Measurements from ENCODE around the gene HOXA4. TPM values are rescaled to one million over a fixed set of nuclear protein-coding genes. Genes with fewer than 3 reads are reported as not detected.

The HOXA4 gene
- polyA plus RNA-seq, 1 donor (not counting 4 experiments of a cell fraction or from before 2014, with no cell fraction given): 1.5 TPM

GRCh38 chr7:27113991-27114769 is 16.4 kb downstream of the HOXA4 start:
- Histone ChIP-seq H3K4me2 (ENCODE audit: control insufficient read depth, extremely low read depth, insufficient read depth, low read depth, low read length) (peak overlapping the region; percentile 96), H3K27me3 (ENCODE audit: control insufficient read depth, extremely low read depth, insufficient read depth, low read length) (no peaks in the 10 kb centered on the region), H3K4me1 (ENCODE audit: control insufficient read depth, extremely low read depth, insufficient read depth, low read length) (peaks cover 31% of the 10 kb centered on the region), H3K9ac (ENCODE audit: control insufficient read depth, extremely low read depth, insufficient read depth, low read length) (peak overlapping the region; percentile 82), H3K4me3 (ENCODE audit: control insufficient read depth in 2 of 3, extremely low read depth in 1 of 3, insufficient read depth in 2 of 3, low read depth in 1 of 3, low read length in 3 of 3) (peak overlapping the region; percentile 45 to 70 (median 69)), H4K20me1 (ENCODE audit: control insufficient read depth, extremely low read depth, insufficient read depth, low read length) (no peaks in the 10 kb centered on the region), H3K9me1 (ENCODE audit: control insufficient read depth, extremely low read depth, insufficient read depth, low read length) (no peaks in the 10 kb centered on the region), H3K36me3 (ENCODE audit: control insufficient read depth in 2 of 2, extremely low read depth in 1 of 2, insufficient read depth in 2 of 2, low read length in 2 of 2) (peaks cover 2 to 5% of the 10 kb centered on the region in 2 experiments), H2AFZ (ENCODE audit: control insufficient read depth, low read length) (peak overlapping the region; percentile 8), H3K79me2 (ENCODE audit: control insufficient read depth, insufficient read depth, low read length) (peaks cover 37% of the 10 kb centered on the region), H3K27ac (ENCODE audit: control insufficient read depth, insufficient read depth, low read length) (peak overlapping the region; percentile 87), H3K9me3 (ENCODE audit: control insufficient read depth, low read depth, low read length) (no peaks in the 10 kb centered on the region)
- DNase-seq (ENCODE audit: low read depth, low spot score): no peak
- no peak for TF ChIP-seq CTCF (optimal IDR thresholded peaks at IDR 0.05 in 1 of 3, IDR thresholded peaks at IDR 0.05 in 1 of 3, conservative IDR thresholded peaks at IDR 0.05 in 1 of 3; ENCODE audit: extremely low read depth in 1 of 3, insufficient read depth in 2 of 3, low read length in 3 of 3)
- no peak for TF ChIP-seq EZH2 (IDR thresholded peaks at IDR 0.05; ENCODE audit: low read length)
- dilution Hi-C loops (cut with MboI; ENCODE audit: extremely low pct_ligation_motif_present, low sequenced_read_pairs): no loop called here
- FAIRE-seq: peak; percentile 26

- Histone ChIP-seq H4K20me1 (ENCODE audit: control insufficient read depth, extremely low read depth, insufficient read depth, low read length) (no peaks in the 10 kb centered on the region), H3K9me3 (ENCODE audit: control insufficient read depth, low read depth, low read length) (no peaks in the 10 kb centered on the region), H3K4me2 (ENCODE audit: control insufficient read depth, extremely low read depth, insufficient read depth, low read depth, low read length) (peak overlapping the region; percentile 93), H3K4me3 (ENCODE audit: control insufficient read depth in 2 of 3, extremely low read depth in 1 of 3, insufficient read depth in 2 of 3, low read depth in 1 of 3, low read length in 3 of 3) (peak overlapping the region; percentile 45 to 72 (median 62)), H3K79me2 (ENCODE audit: control insufficient read depth, insufficient read depth, low read length) (peaks cover 37% of the 10 kb centered on the region), H3K27ac (ENCODE audit: control insufficient read depth, insufficient read depth, low read length) (peak overlapping the region; percentile 67), H3K27me3 (ENCODE audit: control insufficient read depth, extremely low read depth, insufficient read depth, low read length) (no peaks in the 10 kb centered on the region), H3K9me1 (ENCODE audit: control insufficient read depth, extremely low read depth, insufficient read depth, low read length) (no peaks in the 10 kb centered on the region), H2AFZ (ENCODE audit: control insufficient read depth, low read length) (peak overlapping the region; percentile 46), H3K9ac (ENCODE audit: control insufficient read depth, extremely low read depth, insufficient read depth, low read length) (peak overlapping the region; percentile 82), H3K36me3 (ENCODE audit: control insufficient read depth in 2 of 2, extremely low read depth in 1 of 2, insufficient read depth in 2 of 2, low read length in 2 of 2) (peaks cover 2 to 5% of the 10 kb centered on the region in 2 experiments), H3K4me1 (ENCODE audit: control insufficient read depth, extremely low read depth, insufficient read depth, low read length) (peaks cover 31% of the 10 kb centered on the region)
- peak; percentile 76 for FAIRE-seq
- DNase-seq (ENCODE audit: low read depth, low spot score): no peak
- TF ChIP-seq CTCF (optimal IDR thresholded peaks at IDR 0.05 in 1 of 3, IDR thresholded peaks at IDR 0.05 in 1 of 3, conservative IDR thresholded peaks at IDR 0.05 in 1 of 3; ENCODE audit: extremely low read depth in 1 of 3, insufficient read depth in 2 of 3, low read length in 3 of 3) (no peak), EZH2 (IDR thresholded peaks at IDR 0.05; ENCODE audit: low read length) (no peak)
- dilution Hi-C loops (cut with MboI; ENCODE audit: extremely low pct_ligation_motif_present, low sequenced_read_pairs): no loop called here
Observed at GRCh38 chr7:27112955-27113949, 17.3 kb downstream of the HOXA4 start.
